Measurements from ENCODE around the gene ACADVL.

- TF ChIP-seq CTCF (IDR thresholded peaks at IDR 0.05) (no peak), POLR2A (IDR thresholded peaks at IDR 0.05) (no peak)
Observed at GRCh38 chr17:7240375-7240774, 20.6 kb downstream of the ACADVL start.

All from esophagus squamous epithelium (tissue), 4 donors.